Body of pancreas (tissue), 4 donors: ENCODE results near the gene TAPT1.

Experiments used
- POLR2A ChIP-seq, 3 donors: fragments of 450-650 bp; IDR thresholded peaks; one replicate each; pipeline ENCODE4 v1.6.1; 2016; ENCODE audit warnings: antibody characterized with exemption in 3 of 3, mild to moderate bottlenecking in 2 of 3
- TF ChIP-seq, protein P1 (sequence below), 7 experiments: fragments of 450-650 bp in 4 of 7; fragments of 200-600 bp in 3 of 7; sonication (generic) in 3 of 7; IDR thresholded peaks; one replicate each; pipeline ENCODE4 v1.5.1; 2016 to 2019; ENCODE audit warnings: antibody characterized with exemption in 7 of 7

DNA sequence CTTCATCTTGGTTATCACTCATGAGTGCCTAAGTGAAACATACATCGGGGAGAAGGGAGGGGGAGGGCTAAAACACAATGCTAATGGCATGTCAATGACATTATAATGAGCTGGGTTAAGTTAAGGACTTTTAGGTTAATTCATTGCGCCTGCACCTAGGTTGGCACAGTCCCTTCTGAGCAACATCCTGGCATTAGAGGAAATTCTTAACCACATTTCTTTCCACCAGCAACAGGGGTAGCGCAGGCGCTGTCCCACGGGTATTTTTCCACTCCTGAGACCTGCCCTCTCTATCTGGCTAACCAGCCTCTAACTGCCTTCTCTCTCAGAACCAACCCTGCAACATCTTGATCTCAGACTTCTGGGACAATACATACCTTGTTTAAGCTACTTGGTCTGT, 103.5 kb downstream of the TAPT1 start:
- TF ChIP-seq, protein P1, sequence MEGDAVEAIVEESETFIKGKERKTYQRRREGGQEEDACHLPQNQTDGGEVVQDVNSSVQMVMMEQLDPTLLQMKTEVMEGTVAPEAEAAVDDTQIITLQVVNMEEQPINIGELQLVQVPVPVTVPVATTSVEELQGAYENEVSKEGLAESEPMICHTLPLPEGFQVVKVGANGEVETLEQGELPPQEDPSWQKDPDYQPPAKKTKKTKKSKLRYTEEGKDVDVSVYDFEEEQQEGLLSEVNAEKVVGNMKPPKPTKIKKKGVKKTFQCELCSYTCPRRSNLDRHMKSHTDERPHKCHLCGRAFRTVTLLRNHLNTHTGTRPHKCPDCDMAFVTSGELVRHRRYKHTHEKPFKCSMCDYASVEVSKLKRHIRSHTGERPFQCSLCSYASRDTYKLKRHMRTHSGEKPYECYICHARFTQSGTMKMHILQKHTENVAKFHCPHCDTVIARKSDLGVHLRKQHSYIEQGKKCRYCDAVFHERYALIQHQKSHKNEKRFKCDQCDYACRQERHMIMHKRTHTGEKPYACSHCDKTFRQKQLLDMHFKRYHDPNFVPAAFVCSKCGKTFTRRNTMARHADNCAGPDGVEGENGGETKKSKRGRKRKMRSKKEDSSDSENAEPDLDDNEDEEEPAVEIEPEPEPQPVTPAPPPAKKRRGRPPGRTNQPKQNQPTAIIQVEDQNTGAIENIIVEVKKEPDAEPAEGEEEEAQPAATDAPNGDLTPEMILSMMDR (IDR thresholded peaks at IDR 0.05): no peak
- no peak for TF ChIP-seq POLR2A (IDR thresholded peaks at IDR 0.05)
